Activated naive CD8-positive, alpha-beta T cell treated with anti-CD3 and anti-CD28 coated beads, Interleukin-2, amount 50 U/mL, for 16 hours (primary cell): Measurements from ENCODE around the gene SPTBN5.
"Not testable (repeated sequence)": the region's sequence is repeated elsewhere in the genome, so short reads cannot be mapped to it uniquely, and the experiment has no call there.

Experiments used
- DNase-seq: peaks from one replicate; pipeline ENCODE4 v3.0.0-alpha.2; 2020; ENCODE audit warnings: low read depth, low spot score

SPTBN5 gene

DNA sequence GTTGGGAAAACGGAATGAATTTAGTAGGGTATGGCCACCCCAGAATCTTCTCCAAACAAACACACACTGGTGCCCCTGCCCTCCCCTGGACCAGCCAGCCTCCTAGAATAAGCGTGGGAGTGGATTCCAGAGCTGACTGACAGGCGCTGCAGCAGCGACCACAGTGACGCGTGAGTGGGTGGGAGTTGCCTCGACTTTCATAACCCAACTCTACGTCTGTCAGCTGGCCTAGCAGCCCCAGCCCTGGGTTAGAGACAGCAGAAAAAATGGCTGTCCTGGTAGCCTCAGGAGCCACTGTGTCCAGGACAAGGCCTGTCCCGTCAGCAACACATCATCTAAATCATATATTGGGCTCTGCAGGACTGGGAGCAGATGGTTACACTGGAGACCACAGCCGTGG, 45.2 kb downstream of the SPTBN5 start:
- no peak for DNase-seq

DNA sequence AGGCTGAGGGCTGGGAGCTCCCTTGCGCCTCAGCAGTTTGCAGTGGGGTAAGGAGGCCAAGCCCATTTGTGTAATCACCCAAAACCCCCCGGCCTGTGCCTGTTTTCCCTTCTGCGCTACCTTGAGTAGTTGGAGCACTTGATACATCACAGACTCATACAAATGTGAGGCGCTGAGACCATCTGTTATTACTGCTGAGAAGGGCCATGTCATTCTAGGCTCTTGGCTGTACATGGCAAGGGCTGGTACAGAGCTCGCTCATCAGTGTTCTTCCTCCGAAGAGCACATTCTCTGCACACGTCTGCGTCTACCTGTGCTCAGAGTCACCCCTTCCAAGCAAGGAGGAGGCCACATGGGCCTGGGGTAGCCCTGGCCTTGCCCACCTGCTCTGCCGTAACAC, 45.9 kb downstream of the SPTBN5 start:
- DNase-seq: no peak

DNA sequence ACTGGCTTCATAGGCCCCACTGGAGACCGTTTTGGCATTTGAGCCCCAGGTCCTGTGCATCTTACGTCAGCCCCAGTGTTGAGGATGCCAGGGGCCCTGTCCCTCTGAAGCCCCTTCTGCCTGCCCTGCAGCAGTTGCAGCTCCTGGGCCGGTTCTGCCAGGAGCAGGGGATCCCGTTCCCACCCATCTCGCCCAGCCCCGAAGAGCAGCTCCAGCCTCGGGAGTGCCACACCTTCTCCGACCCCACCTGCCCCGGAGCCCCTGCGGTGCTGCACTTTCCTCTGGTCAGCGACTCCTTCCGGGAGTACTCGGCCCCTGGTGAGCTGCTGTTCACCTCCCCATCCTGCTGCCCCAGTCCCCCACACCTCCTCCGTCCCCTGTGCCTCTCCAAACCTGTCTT, 46.6 kb downstream of the SPTBN5 start:
- DNase-seq: no peak

DNA sequence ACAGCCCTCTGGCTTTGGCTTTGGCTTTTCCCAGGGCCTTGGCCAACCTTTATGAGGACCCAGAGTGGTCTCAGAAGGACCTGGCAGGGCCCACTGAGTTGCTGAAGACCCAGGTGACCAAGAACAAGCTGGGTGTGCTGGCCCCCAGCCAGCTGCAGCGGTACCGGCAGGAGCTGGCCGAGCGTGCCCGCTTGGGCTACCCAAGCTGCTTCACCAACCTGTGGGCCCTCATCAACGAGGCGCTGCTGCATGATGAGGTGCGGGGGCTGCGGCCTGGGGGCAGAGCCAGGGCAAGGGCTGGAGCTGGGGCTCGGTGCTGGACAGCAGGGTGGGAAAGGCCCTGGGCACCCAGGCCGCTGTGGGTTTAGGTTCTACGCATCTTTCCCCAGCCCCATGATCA, 49.0 kb downstream of the SPTBN5 start:
- DNase-seq: no peak

DNA sequence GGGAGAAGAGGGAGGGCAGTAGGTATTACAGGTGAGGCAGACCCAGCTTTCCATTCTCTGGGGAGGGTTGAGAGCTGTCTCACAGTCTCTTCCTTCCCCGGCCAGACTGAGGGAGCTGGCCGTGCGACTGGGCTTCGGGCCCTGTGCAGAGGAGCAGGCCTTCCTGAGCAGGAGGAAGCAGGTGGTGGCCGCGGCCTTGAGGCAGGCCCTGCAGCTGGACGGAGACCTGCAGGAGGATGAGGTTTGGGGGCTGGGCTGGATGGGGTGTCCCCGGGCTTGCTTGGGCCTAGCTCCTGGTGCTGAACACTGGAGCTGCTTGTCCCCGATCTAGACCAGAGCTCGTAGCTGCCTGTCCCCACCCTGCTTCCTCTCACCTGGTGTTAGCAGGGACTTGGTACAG, 50.3 kb downstream of the SPTBN5 start:
- no peak for DNase-seq

DNA sequence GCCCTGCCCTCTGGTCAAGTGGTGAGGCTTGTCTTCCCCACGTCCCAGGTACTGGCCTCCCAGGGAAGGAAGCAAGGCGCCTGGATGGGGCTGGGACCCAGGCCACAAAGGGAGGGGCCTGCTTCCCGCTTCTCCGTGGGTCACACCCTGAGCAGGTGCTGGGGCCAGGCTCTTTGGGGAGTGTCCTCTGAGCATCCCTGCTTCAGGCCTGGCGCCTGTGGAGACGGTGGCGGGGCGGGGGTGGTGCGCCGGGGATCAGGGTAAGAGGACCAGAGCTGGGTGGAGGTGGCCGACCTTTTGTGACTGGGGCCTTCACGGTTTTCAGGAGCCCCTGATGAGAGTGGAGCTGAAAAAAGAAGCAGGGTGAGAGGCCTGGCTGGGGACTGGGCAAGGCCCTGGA, 51.6 kb downstream of the SPTBN5 start:
- no peak for DNase-seq

GRCh38 chr15:41841131-41841530, 52.7 kb downstream of the SPTBN5 start:
- no peak for DNase-seq

- DNase-seq: no peak
Measured at GRCh38 chr15:41840673-41841072, 53.2 kb downstream of the SPTBN5 start.

DNA sequence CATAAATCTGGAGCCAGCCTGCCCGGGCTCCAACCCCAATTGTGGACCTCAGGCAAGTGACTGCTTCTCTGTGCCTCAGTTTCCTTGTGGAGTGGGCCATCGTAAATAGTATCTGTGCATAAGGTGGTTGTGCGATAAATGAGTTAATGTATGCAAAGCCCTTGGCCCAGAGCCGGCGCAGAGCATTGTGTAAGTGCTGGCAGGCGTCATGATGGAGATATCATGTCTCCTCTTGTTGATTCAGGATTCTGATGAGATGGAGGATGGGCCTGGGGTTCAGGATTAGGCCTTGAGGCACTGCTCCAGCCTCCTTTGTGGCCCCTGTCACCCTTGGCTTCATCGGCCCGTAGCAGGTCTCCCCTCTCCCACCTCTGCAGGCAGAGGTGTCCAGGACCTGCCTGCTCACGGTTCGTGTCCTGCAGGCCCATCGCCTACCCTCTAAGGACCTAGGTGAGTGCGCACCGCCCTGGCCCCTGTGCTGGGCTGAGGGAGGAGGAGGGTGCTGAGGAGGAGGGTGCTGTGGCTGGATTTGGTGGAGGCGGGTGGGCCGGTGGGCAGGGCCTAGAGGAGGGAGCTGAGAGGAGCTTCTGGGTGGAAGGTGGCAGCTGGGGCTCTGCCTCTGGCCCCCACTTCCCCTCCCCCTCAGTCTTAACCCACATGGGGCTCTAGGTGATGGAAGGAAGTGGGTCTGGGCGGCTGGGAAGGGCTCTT, 53.9 kb downstream of the SPTBN5 start:
- no peak for DNase-seq

- no peak for DNase-seq
Measured at GRCh38 chr15:41838400-41838897, 55.4 kb downstream of the SPTBN5 start, which contains the start of gene PLA2G4B. Gene PLA2G4B (plus strand): TSS chr15:41838847. CDS start chr15:41838914, 67 bp downstream.

- no peak for DNase-seq
Measured at GRCh38 chr15:41836713-41837454, 57.0 kb downstream of the SPTBN5 start.

DNA sequence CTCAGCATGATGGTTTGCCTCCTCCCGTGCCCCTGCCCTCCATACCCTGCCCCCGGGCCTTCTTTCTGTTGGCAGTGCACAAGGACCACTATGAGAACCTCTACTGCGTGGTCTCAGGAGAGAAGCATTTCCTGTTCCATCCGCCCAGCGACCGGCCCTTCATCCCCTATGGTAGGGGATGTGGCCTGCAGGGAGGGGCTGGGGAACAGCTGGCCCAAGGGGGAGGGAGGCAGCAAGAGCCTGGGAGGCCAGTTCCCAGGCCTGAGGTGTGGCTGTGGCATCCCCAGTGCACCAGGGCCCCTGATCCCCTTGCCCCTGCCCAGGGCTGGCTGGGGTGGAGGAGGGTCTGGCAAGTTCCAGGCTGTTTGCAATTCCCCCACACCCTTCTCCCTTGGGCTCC, 57.8 kb downstream of the SPTBN5 start:
- DNase-seq: no peak

DNA sequence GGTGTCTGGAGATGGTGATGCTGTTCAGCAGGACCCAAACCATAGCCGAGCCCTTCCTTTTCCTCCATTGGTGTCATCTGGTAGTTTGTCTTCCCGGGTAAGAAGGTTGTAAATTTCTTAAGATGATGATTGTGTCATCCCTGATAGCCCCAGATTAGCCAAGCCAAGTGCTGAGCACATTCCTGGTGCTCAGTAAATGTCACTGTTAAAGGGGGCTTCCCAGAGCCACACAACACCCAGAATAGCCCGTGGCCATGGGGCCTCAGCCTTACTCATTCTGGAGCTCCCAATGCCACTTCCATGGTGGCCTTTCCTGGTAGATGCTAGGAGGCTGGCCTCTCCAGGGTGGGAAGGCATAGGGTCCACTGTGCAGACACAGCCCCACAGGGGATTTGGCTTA, 59.8 kb downstream of the SPTBN5 start:
- DNase-seq: no peak

DNA sequence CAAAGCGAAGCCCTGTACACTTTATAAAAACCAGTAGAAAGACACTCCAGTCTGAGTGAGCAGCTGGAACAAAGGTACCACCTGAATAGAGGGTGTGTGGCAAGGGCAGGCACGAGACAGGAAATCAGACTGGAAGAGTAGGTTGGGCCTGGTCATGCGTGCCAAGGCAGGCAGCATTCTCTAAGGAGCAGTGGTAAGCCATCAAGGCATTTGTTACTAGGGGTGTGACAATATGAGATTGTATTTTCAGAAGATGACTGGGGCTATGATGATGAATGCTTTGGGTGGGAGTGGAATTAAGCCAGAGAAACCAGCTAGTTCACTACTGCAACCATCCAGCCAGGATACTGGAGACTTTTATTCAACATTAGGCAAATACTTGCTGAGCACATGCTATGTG, 61.0 kb downstream of the SPTBN5 start:
- DNase-seq: no peak

GRCh38 chr15:41832208-41832607, 61.6 kb downstream of the SPTBN5 start:
- DNase-seq: no peak

DNA sequence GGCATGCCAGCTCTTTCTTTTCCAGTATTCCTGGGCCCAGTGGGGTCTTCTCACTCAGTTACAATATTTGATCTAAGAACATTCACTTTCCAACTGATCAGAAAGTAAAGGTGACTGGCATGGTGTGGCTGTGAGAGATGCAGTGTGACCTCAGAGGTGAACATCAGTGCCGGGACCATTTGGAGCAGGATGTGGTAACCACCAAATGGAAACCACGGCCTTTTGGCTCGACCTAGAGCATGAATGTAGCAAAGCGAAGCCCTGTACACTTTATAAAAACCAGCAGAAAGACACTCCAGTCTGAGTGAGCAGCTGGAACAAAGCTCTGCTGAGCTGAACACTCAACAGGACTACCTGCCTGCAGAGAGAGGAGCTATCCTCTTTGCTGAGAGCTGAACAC, 62.6 kb downstream of the SPTBN5 start:
- not testable (repeated sequence) for DNase-seq

DNA sequence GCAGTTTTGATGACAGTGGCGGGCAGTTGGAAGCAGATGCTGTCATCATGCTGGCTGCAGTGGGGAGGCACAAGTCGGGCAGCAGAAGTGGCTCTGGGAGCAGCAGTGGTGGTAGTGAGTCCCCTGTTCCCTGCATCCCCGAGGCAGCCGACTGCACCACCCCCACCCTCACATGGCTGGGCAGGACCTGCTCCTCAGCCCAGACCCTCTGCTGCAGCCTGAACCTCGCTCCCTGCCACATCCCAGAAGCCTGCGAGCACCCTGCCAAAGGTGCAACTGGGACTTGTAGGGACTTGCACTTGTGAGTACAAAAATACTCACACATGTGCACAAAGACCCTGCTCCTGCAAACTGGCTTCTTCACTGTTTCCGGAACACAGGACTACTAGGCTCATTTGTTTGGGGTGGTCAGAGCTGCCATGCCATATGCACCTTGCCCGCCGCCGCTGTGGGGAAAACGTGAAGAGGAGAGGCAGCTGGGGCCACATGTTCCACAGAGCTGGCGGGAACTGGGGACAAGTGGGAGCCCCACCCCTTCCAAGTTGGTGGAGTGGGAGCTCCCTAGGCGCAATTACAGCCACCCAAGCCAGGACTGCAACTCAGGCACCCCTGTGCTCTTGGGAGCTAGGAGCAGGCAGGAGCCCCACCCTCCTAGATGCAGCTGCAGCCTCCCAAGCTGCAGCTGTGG, 63.8 kb downstream of the SPTBN5 start:
- DNase-seq: no peak

GRCh38 chr15:41828807-41829141, 65.1 kb downstream of the SPTBN5 start:
- no peak for DNase-seq

DNA sequence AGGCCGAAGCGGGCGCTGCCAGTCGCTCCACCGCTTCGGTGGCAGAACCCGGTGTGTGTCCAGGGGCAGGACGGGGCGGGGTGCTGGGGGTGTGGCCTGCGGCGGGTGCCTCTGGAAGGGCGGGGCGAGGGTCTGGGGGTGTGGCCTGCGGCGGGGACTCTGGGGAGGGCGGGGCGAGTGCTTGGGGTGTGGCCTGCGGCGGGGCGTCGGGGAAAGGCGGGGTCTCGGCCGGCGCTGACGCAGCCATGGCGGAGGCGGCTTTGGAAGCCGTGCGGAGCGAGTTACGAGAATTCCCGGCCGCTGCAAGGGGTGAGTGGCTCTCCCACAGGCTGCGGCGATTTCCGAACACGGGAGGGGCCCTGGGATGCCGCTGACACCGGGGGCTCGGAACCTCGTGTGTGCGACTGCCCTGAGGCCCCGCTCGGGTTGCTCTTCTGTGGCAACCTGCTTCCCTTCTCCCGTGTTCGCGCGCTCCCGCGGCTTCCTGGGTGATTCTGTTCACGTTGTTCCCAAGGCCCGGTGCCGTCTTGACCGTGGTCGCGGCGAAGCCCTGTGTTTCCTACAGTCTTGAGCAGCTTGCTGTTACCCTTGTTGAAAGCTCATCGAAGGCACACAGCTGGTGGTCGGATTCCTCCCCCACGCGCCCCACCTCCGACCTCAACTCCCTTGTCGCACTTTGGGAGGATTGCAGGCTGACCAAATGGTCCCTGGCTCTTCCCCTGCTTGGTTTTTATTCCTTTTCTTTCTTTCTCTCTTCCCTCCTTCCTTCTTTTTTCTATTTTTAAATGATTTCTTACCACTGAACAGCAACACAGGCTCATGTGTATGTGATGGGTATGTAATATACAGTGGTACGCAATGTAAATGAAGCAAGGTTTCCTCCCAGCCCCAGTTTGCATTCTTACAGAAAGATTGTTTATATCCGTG, 65.7 kb downstream of the SPTBN5 start, which contains the start of gene JMJD7:
Gene JMJD7 (plus strand): TSS at position 213 of the 927 bp plus-strand sequence. CDS start 33 bp downstream, at position 246.
- DNase-seq: peak; percentile 97

DNA sequence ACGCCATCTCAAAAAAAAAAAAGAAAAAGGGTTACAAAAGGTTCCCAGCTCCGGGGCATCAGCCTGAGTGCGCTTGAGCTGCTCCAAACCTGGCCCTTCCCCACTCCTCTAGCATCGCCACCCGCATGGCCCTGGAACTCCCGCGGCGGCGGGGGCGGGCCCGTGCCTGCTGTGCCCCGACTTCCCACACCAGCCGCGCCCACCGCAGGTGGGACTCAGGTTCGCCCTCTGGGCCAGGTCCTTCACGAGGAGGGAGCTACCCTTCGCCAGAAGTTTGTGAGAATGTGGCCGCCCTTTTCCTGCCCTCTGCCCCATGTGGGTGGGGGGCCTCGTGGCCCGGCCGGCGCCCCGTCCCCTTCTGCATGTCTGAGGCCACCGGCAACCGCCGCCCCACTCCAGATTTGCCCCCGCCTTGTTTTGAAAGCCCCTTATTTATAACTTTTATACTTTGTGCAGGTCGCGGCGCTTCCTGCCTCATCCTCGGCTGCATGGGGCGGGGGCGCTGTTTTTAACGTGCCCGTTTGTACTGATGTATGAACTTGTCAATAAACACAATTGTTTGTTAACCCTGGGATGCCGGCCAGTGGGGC, 66.5 kb downstream of the SPTBN5 start:
- DNase-seq: no peak
